SK-N-SH (cell line): ENCODE results near the gene CD28. TPM values are rescaled to one million over a fixed set of nuclear protein-coding genes. Genes with fewer than 3 reads are reported as not detected.

ENCODE experiments used
- CTCF ChIA-PET: fragments of 300-600, 350-600 bp; formaldehyde crosslinking; extraction: SDS; loops from one replicate; lab custom pipeline; 2021; lab: Yijun Ruan, JAX
- POLR2A ChIA-PET: fragments of 350-600 bp; sonication (Branson Sonifier 250); formaldehyde crosslinking; extraction: SDS; loops from one replicate; lab custom pipeline; 2020; ENCODE audit warnings: antibody characterized with exemption, inconsistent platforms; lab: Yijun Ruan, JAX
- DNase-seq: peaks from one replicate; pipeline ENCODE4 v3.0.0; 2012
- H2AFZ ChIP-seq: fragments of 200-600 bp; sonication (generic); 2 replicates; pipeline ENCODE4 v1.8.1; 2016; ENCODE audit warnings: antibody characterized with exemption, mild to moderate bottlenecking, low read depth
- H3F3A ChIP-seq: fragments of 200-600 bp; sonication (generic); replicated peaks from 2 replicates; pipeline ENCODE3; 2016; ENCODE audit warnings: antibody characterized with exemption, mild to moderate bottlenecking; ENCODE audit not compliant: insufficient read depth
- H3K27ac ChIP-seq, 2 experiments: fragments of 200-500 bp in 1 of 2; fragments of 200-600 bp in 1 of 2; sonication (Bioruptor generic) in 1 of 2; sonication (generic), shearing (Covaris generic) in 1 of 2; 2 replicates each; pipeline versions ENCODE4 v1.5.1 to v1.6.1; 2014 to 2016; ENCODE audit warnings: low read depth in 2 of 2, inconsistent platforms in 1 of 2, low read length in 1 of 2, mild to moderate bottlenecking in 1 of 2, mixed read lengths in 1 of 2
- H3K27me3 ChIP-seq: fragments of 200-600 bp; sonication (generic), shearing (Covaris generic); 2 replicates; pipeline ENCODE4 v1.6.1; 2016; ENCODE audit warnings: mixed run types; ENCODE audit not compliant: insufficient read depth
- H3K36me3 ChIP-seq, 2 experiments: fragments of 200-500 bp in 1 of 2; fragments of 200-600 bp in 1 of 2; sonication (Bioruptor generic) in 1 of 2; sonication (generic) in 1 of 2; replicated peaks in 1 of 2; 2 replicates each; pipeline versions ENCODE3 to v1.5.1; 2014 to 2016; ENCODE audit warnings: low read length in 1 of 2, mild to moderate bottlenecking in 1 of 2; ENCODE audit not compliant: insufficient read depth in 2 of 2, control insufficient read depth in 1 of 2
- H3K4me1 ChIP-seq, 2 experiments: fragments of 200-500 bp in 1 of 2; fragments of 200-600 bp in 1 of 2; sonication (Bioruptor generic) in 1 of 2; sonication (generic), shearing (Covaris generic) in 1 of 2; 2 replicates each; pipeline versions ENCODE4 v1.5.1 to v1.6.1; 2014 to 2016; ENCODE audit warnings: low read depth in 1 of 2, low read length in 1 of 2, mixed run types in 1 of 2; ENCODE audit not compliant: insufficient read depth in 2 of 2, control insufficient read depth in 1 of 2
- H3K4me2 ChIP-seq: fragments of 200-600 bp; sonication (generic), shearing (Covaris generic); 2 replicates; pipeline ENCODE4 v1.6.1; 2017; ENCODE audit warnings: mixed run types
- H3K4me3 ChIP-seq, 2 experiments: fragments of 200-500 bp in 1 of 2; fragments of 200-600 bp in 1 of 2; sonication (Bioruptor generic) in 1 of 2; sonication (generic), shearing (Covaris generic) in 1 of 2; 2 replicates each; pipeline versions ENCODE4 v1.5.1 to v1.8.1; 2014 to 2016; ENCODE audit warnings: low read depth in 2 of 2, inconsistent platforms in 1 of 2, low read length in 1 of 2, mild to moderate bottlenecking in 1 of 2, mixed read lengths in 1 of 2, moderate library complexity in 1 of 2
- H3K79me2 ChIP-seq: fragments of 200-600 bp; sonication (generic); 2 replicates; pipeline ENCODE4 v1.8.1; 2017; ENCODE audit warnings: mild to moderate bottlenecking; ENCODE audit not compliant: insufficient read depth
- H3K9ac ChIP-seq: fragments of 200-600 bp; sonication (generic); 2 replicates; pipeline ENCODE4 v1.6.1; 2017; ENCODE audit warnings: mixed run types
- H3K9me2 ChIP-seq: fragments of 200-600 bp; sonication (generic); 2 replicates; pipeline ENCODE4 v1.6.1; 2017; ENCODE audit warnings: mixed run types
- H3K9me3 ChIP-seq: fragments of 200-600 bp; sonication (generic); 2 replicates; pipeline ENCODE4 v1.6.1; 2017; ENCODE audit warnings: mixed run types, mild to moderate bottlenecking, moderate library complexity
- H4K20me1 ChIP-seq: fragments of 200-600 bp; sonication (generic); 2 replicates; pipeline ENCODE4 v1.6.1; 2017; ENCODE audit warnings: mild to moderate bottlenecking, mixed run types; ENCODE audit not compliant: insufficient read depth
- ELF1 ChIP-seq: IDR thresholded peaks from 2 replicates; pipeline ENCODE4 v1.4.0; 2012
- FOSL2 ChIP-seq: IDR thresholded peaks from 2 replicates; pipeline ENCODE4 v1.4.0; 2012; ENCODE audit warnings: low read depth, mild to moderate bottlenecking, moderate library complexity, borderline replicate concordance
- FOXJ3 ChIP-seq: sonication (generic); formaldehyde crosslinking; IDR thresholded peaks from 2 replicates; pipeline ENCODE4 v1.5.1; 2020; ENCODE audit warnings: mild to moderate bottlenecking, missing genetic modification reagents
- FOXM1 ChIP-seq: IDR thresholded peaks from 2 replicates; pipeline ENCODE4 v1.4.0; 2012; ENCODE audit warnings: low read depth, mild to moderate bottlenecking
- GABPA ChIP-seq: IDR thresholded peaks from 2 replicates; pipeline ENCODE4 v1.4.0; 2012; ENCODE audit warnings: low read depth, mild to moderate bottlenecking
- GATA2 ChIP-seq: sonication (generic); formaldehyde crosslinking; IDR thresholded peaks from 2 replicates; pipeline ENCODE4 v1.5.0; 2020; ENCODE audit warnings: mild to moderate bottlenecking, missing genetic modification reagents
- JUND ChIP-seq: IDR thresholded peaks from 2 replicates; pipeline ENCODE4 v1.4.0; 2012
- MXI1 ChIP-seq: IDR thresholded peaks from 2 replicates; pipeline ENCODE4 v1.6.1; 2012; ENCODE audit warnings: mild to moderate bottlenecking, low read depth, low read length, improper control_type of control experiment
- NRF1 ChIP-seq: IDR thresholded peaks from 2 replicates; pipeline ENCODE4 v1.6.1; 2012; ENCODE audit warnings: low read depth, mild to moderate bottlenecking, low read length
- POLR2AphosphoS5 ChIP-seq: IDR thresholded peaks from 2 replicates; pipeline ENCODE4 v1.6.1; 2012; ENCODE audit warnings: low read depth, low read length
- RCOR1 ChIP-seq: fragments of 150-350 bp; IDR thresholded peaks from 2 replicates; pipeline ENCODE4 v1.6.1; 2017; ENCODE audit warnings: antibody characterized with exemption, low read length
- RFX5 ChIP-seq: IDR thresholded peaks from 2 replicates; pipeline ENCODE4 v1.6.1; 2012; ENCODE audit warnings: mild to moderate bottlenecking, improper control_type of control experiment, low read length
- RXRA ChIP-seq: IDR thresholded peaks from 2 replicates; pipeline ENCODE4 v1.4.0; 2012; ENCODE audit warnings: low read depth, mild to moderate bottlenecking, borderline replicate concordance
- SIN3A ChIP-seq: IDR thresholded peaks from 2 replicates; pipeline ENCODE4 v1.6.1; 2012; ENCODE audit warnings: low read depth, mild to moderate bottlenecking, low read length, moderate library complexity, borderline replicate concordance
- TAF1 ChIP-seq: IDR thresholded peaks from 2 replicates; pipeline ENCODE4 v1.6.1; 2012; ENCODE audit warnings: low read depth, mild to moderate bottlenecking, low read length, moderate library complexity, borderline replicate concordance
- TCF12 ChIP-seq: IDR thresholded peaks from 2 replicates; pipeline ENCODE4 v1.4.0; 2012
- TEAD4 ChIP-seq: IDR thresholded peaks from 2 replicates; pipeline ENCODE4 v1.4.0; 2012; ENCODE audit warnings: mild to moderate bottlenecking, borderline replicate concordance; ENCODE audit not compliant: insufficient read depth
- WGBS: methylation state at CpG from one replicate; pipeline ENCODE4 v1.1.6; 2017; ENCODE audit warnings: low lambda C conversion rate; 5-methylcytosine and 5-hydroxymethylcytosine counted together
- polyA plus RNA-seq, 3 experiments: library from polyadenylated mRNA; depleted of rRNA; stranded (reverse); fragments of >200 nt; gene quantifications; 2 replicates each; pipeline ENCODE4 v1.2.3, GENCODE V29; 2012
- TF ChIP-seq, protein P1 (sequence below): fragments of 150-350 bp; IDR thresholded peaks from 2 replicates; pipeline ENCODE4 v1.6.1; 2017; ENCODE audit warnings: antibody characterized with exemption, low read length, low read depth, borderline replicate concordance
- TF ChIP-seq, protein P2 (sequence below): fragments of 200-600 bp; sonication (generic); IDR thresholded peaks from 2 replicates; pipeline ENCODE4 v1.6.1; 2017; ENCODE audit warnings: antibody characterized with exemption, mild to moderate bottlenecking, moderate library complexity
- TF ChIP-seq, protein P3 (sequence below): IDR thresholded peaks from 2 replicates; pipeline ENCODE4; 2012
- TF ChIP-seq, protein P4 (sequence below): IDR thresholded peaks from 2 replicates; pipeline ENCODE4 v1.4.0; 2012; ENCODE audit warnings: low read depth
- TF ChIP-seq, protein P5 (sequence below): IDR thresholded peaks from 2 replicates; pipeline ENCODE4 v1.4.0; 2012; ENCODE audit warnings: low read depth, borderline replicate concordance

Gene CD28
- polyA plus RNA-seq, 1 of the 3 experiments (the other 2 are of a cell fraction): 0.05 TPM

DNA sequence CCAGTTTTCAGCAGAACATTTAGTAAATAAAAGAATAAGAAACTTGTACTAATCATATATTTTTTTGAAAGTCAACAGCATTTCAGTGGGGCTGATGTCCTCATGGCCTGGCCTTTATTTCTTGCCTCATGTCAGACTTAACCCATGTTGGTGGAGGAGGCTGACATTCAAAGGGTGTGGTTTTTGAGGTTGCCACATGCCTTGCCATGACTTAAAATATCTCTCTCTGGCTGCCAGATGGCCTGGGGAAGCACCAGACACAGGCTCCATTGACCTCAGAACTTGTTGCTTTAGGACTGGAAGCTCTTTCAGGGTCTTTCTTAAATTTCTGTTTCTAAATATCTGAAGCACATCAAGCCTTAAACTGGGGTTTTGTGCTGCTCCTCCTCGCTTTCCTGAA is 32.5 kb upstream of the CD28 start:
- no peaks in the 10 kb centered on the region for H3K27me3 ChIP-seq
- peak overlapping the region in 1 of 2 experiments; percentile 83; a peak in 1 of 4 replicates for H3K27ac ChIP-seq
- ChIA-PET CTCF (no interaction called here), POLR2A (no interaction called here)
- TF ChIP-seq TCF12 (peak; percentile 54; the same call in 1 of the 2 replicates), RCOR1 (no peak)
- TF ChIP-seq, protein P1, sequence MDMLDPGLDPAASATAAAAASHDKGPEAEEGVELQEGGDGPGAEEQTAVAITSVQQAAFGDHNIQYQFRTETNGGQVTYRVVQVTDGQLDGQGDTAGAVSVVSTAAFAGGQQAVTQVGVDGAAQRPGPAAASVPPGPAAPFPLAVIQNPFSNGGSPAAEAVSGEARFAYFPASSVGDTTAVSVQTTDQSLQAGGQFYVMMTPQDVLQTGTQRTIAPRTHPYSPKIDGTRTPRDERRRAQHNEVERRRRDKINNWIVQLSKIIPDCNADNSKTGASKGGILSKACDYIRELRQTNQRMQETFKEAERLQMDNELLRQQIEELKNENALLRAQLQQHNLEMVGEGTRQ: no peak
- H3K4me3 ChIP-seq: no peak overlapping the region
- peaks cover 0 to 10% of the 10 kb centered on the region in 2 experiments; a peak in 2 of 4 replicates for H3K4me1 ChIP-seq
- no peak overlapping the region for H2AFZ ChIP-seq
- no peak overlapping the region for H3K9ac ChIP-seq
- H3F3A ChIP-seq: peaks cover 13% of the 10 kb centered on the region
- no peaks in the 10 kb centered on the region for H3K9me2 ChIP-seq
- no peaks in the 10 kb centered on the region for H3K9me3 ChIP-seq
- DNase-seq: no peak
- H3K79me2 ChIP-seq: no peaks in the 10 kb centered on the region
- WGBS: 70% methylated on average over 1 of the region's 1 CpG
- no peaks in the 10 kb centered on the region for H4K20me1 ChIP-seq
- H3K36me3 ChIP-seq: no peaks in the 10 kb centered on the region
- 0 out of 2 replicates have a peak overlapping the region, but pooled peaks have one; percentile 8 for H3K4me2 ChIP-seq

DNA sequence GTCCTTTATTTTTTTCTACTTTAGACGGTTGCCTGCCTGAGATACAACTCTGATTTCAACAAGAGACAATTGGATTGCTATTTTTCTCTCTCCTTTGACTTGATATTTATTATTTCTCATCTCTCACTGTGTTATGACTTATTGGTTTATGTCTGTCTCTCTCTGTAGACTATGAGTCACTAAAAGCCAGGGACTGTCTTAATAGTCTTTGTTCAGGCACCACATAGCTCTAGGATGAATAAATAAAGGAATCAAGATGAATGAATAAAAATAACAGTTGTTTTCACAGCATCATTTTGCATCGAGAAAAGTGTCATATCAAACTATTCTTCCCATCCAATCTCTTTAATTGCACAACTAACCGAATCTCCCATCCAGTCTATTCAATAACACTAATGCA is 31.4 kb upstream of the CD28 start:
- DNase-seq: no peak
- no peaks in the 10 kb centered on the region for H4K20me1 ChIP-seq
- ChIA-PET POLR2A (no interaction called here), CTCF (interaction anchor here (1.6 kb wide), 1 partner anchor 23 kb away, joined by 4 read pairs; no protein-coding TSS in a partner anchor)
- H3K4me3 ChIP-seq: no peak overlapping the region
- H3K36me3 ChIP-seq: no peaks in the 10 kb centered on the region
- no peaks in the 10 kb centered on the region for H3K79me2 ChIP-seq
- peak overlapping the region in 1 of 2 experiments; percentile 83; a peak in 2 of 4 replicates for H3K27ac ChIP-seq
- 51% methylated on average over 3 of the region's 3 CpGs for WGBS
- peak overlapping the region; percentile 28; the same call in 1 of the 2 replicates for H3K9ac ChIP-seq
- H3K4me2 ChIP-seq: peak overlapping the region; percentile 8; the same call in 1 of the 2 replicates
- no peaks in the 10 kb centered on the region for H3K9me2 ChIP-seq
- H3K4me1 ChIP-seq: peaks cover 0 to 10% of the 10 kb centered on the region in 2 experiments; a peak in 2 of 4 replicates
- H3F3A ChIP-seq: peaks cover 13% of the 10 kb centered on the region
- H3K27me3 ChIP-seq: no peaks in the 10 kb centered on the region
- no peaks in the 10 kb centered on the region for H3K9me3 ChIP-seq
- H2AFZ ChIP-seq: no peak overlapping the region; the same call in none of the 2 replicates
- TF ChIP-seq, protein P2, sequence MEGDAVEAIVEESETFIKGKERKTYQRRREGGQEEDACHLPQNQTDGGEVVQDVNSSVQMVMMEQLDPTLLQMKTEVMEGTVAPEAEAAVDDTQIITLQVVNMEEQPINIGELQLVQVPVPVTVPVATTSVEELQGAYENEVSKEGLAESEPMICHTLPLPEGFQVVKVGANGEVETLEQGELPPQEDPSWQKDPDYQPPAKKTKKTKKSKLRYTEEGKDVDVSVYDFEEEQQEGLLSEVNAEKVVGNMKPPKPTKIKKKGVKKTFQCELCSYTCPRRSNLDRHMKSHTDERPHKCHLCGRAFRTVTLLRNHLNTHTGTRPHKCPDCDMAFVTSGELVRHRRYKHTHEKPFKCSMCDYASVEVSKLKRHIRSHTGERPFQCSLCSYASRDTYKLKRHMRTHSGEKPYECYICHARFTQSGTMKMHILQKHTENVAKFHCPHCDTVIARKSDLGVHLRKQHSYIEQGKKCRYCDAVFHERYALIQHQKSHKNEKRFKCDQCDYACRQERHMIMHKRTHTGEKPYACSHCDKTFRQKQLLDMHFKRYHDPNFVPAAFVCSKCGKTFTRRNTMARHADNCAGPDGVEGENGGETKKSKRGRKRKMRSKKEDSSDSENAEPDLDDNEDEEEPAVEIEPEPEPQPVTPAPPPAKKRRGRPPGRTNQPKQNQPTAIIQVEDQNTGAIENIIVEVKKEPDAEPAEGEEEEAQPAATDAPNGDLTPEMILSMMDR: no peak
- no peak for TF ChIP-seq RFX5
- TF ChIP-seq, protein P1: no peak
- no peak for TF ChIP-seq FOXJ3
- TF ChIP-seq FOXM1: no peak
- peak; percentile 77 for TF ChIP-seq FOSL2
- TF ChIP-seq ELF1: no peak
- no peak for TF ChIP-seq MXI1
- TF ChIP-seq TCF12: peak; percentile 58
- TF ChIP-seq JUND: peak; percentile 70
- no peak for TF ChIP-seq GABPA
- TF ChIP-seq RXRA: no peak
- TF ChIP-seq, protein P3, sequence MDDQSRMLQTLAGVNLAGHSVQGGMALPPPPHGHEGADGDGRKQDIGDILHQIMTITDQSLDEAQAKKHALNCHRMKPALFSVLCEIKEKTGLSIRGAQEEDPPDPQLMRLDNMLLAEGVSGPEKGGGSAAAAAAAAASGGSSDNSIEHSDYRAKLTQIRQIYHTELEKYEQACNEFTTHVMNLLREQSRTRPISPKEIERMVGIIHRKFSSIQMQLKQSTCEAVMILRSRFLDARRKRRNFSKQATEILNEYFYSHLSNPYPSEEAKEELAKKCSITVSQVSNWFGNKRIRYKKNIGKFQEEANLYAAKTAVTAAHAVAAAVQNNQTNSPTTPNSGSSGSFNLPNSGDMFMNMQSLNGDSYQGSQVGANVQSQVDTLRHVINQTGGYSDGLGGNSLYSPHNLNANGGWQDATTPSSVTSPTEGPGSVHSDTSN: peak; percentile 60; the same call in 1 of the 2 replicates
- TF ChIP-seq, protein P4, sequence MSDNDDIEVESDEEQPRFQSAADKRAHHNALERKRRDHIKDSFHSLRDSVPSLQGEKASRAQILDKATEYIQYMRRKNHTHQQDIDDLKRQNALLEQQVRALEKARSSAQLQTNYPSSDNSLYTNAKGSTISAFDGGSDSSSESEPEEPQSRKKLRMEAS: no peak
- TF ChIP-seq GATA2: no peak
- TF ChIP-seq, protein P5, sequence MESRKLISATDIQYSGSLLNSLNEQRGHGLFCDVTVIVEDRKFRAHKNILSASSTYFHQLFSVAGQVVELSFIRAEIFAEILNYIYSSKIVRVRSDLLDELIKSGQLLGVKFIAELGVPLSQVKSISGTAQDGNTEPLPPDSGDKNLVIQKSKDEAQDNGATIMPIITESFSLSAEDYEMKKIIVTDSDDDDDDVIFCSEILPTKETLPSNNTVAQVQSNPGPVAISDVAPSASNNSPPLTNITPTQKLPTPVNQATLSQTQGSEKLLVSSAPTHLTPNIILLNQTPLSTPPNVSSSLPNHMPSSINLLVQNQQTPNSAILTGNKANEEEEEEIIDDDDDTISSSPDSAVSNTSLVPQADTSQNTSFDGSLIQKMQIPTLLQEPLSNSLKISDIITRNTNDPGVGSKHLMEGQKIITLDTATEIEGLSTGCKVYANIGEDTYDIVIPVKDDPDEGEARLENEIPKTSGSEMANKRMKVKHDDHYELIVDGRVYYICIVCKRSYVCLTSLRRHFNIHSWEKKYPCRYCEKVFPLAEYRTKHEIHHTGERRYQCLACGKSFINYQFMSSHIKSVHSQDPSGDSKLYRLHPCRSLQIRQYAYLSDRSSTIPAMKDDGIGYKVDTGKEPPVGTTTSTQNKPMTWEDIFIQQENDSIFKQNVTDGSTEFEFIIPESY: no peak
- no peak for TF ChIP-seq TAF1
- 0 out of 2 replicates have a peak, but pooled peaks have one; percentile 24 for TF ChIP-seq TEAD4
- no peak for TF ChIP-seq POLR2AphosphoS5
- no peak for TF ChIP-seq NRF1
- TF ChIP-seq SIN3A: no peak
